GM12878 (cell line): ENCODE measurements around the gene MYPN. TPM values are rescaled to one million over a fixed set of nuclear protein-coding genes. Genes with fewer than 3 reads are reported as not detected.

ENCODE experiments used
- ATAC-seq: fragments of 200-7000 bp; cut with Tn5 transposase; 3 replicates; pipeline ENCODE4 v1.9.1; 2020; ENCODE audit warnings: mild to moderate bottlenecking, moderate library complexity
- BruUV-seq: library from RNA; stranded (reverse); fragments of 400-500 nt; replicated peaks from 2 replicates; lab custom pipeline; 2021; lab: Mats Ljungman, UMichigan
- CTCF ChIA-PET: fragments of 300-600 bp; sonication (Branson Sonifier 250); formaldehyde crosslinking; extraction: SDS; loops from one replicate; lab custom pipeline; 2021; ENCODE audit warnings: inconsistent platforms; lab: Yijun Ruan, JAX
- POLR2A ChIA-PET: fragments of 350-600 bp; formaldehyde crosslinking; extraction: SDS; loops from one replicate; lab custom pipeline; 2021; ENCODE audit warnings: inconsistent platforms; lab: Charles Lee
- RAD21 ChIA-PET: fragments of 300-600 bp; sonication (Branson Sonifier 250); formaldehyde crosslinking; loops from one replicate; lab custom pipeline; 2023; ENCODE audit warnings: antibody characterized with exemption; ENCODE audit not compliant: unreplicated experiment; lab: Charles Lee
- SMC1A ChIA-PET: fragments of 300-600 bp; sonication (Branson Sonifier 250); formaldehyde crosslinking; loops from one replicate; lab custom pipeline; 2023; ENCODE audit not compliant: unreplicated experiment, uncharacterized antibody; lab: Charles Lee
- DNase-seq: peaks from one replicate; pipeline ENCODE4 v3.0.0-alpha.2; 2011; ENCODE audit warnings: low read depth, low spot score
- FAIRE-seq: peaks from 3 replicates; lab custom pipeline; 2011; peaks lifted over from hg19 to GRCh38; lab: Jason Lieb, UNC
- H2AFZ ChIP-seq: 2 replicates; pipeline ENCODE4 v1.6.0; 2011; ENCODE audit warnings: low read depth, low read length, control low read depth; ENCODE audit not compliant: control insufficient read depth
- H3K27ac ChIP-seq: 2 replicates; pipeline ENCODE4 v1.5.1; 2011; ENCODE audit warnings: control low read depth; ENCODE audit not compliant: control insufficient read depth, insufficient read depth
- H3K27me3 ChIP-seq, 2 experiments: replicated peaks in 1 of 2; 2 replicates each; pipeline versions ENCODE4 v1.6.0 to v1.6.1; 2011; ENCODE audit warnings: low read length in 1 of 2; ENCODE audit not compliant: control insufficient read depth in 2 of 2, insufficient read depth in 2 of 2
- H3K36me3 ChIP-seq, 2 experiments: 2 replicates each; pipeline ENCODE4 v1.5.1; 2011; ENCODE audit warnings: low read length in 1 of 2; ENCODE audit not compliant: control insufficient read depth in 2 of 2, insufficient read depth in 2 of 2
- H3K4me1 ChIP-seq: 2 replicates; pipeline ENCODE4 v1.6.1; 2011; ENCODE audit warnings: mild to moderate bottlenecking, low read length, moderate library complexity, mixed read lengths; ENCODE audit not compliant: control insufficient read depth, insufficient read depth
- H3K4me2 ChIP-seq: 2 replicates; pipeline ENCODE4 v1.6.0; 2011; ENCODE audit warnings: control low read depth; ENCODE audit not compliant: control insufficient read depth, insufficient read depth
- H3K4me3 ChIP-seq: fragments of 200-600 bp; sonication (generic); 2 replicates; pipeline ENCODE4 v1.5.1; 2016
- H3K79me2 ChIP-seq: 2 replicates; pipeline ENCODE4 v1.6.0; 2011; ENCODE audit warnings: low read length; ENCODE audit not compliant: control insufficient read depth, insufficient read depth
- H3K9ac ChIP-seq: 2 replicates; pipeline ENCODE4 v1.8.0; 2011; ENCODE audit warnings: low read length, control low read depth, mixed read lengths; ENCODE audit not compliant: control insufficient read depth, insufficient read depth
- H3K9me3 ChIP-seq: replicated peaks from 3 replicates; pipeline ENCODE4 v1.5.1; 2011; ENCODE audit warnings: mild to moderate bottlenecking, low read length; ENCODE audit not compliant: control insufficient read depth, insufficient read depth
- H4K20me1 ChIP-seq: 2 replicates; pipeline ENCODE4 v1.6.0; 2011; ENCODE audit not compliant: control insufficient read depth, insufficient read depth
- ATF7 ChIP-seq: fragments of 450-650 bp; IDR thresholded peaks from 2 replicates; pipeline ENCODE4 v1.6.1; 2016; ENCODE audit warnings: low read depth, mild to moderate bottlenecking
- BCL11A ChIP-seq: IDR thresholded peaks from 2 replicates; pipeline ENCODE4 v1.6.1; 2011; ENCODE audit warnings: low read depth, low read length
- EZH2 ChIP-seq: IDR thresholded peaks from 2 replicates; pipeline ENCODE4 v1.6.1; 2012; ENCODE audit warnings: low read depth, mild to moderate bottlenecking, control low read depth, inconsistent platforms, low read length, borderline replicate concordance; ENCODE audit not compliant: control insufficient read depth
- MEF2B ChIP-seq: fragments of 450-650 bp; IDR thresholded peaks from 2 replicates; pipeline ENCODE4 v1.6.1; 2018; ENCODE audit warnings: mild to moderate bottlenecking, moderate library complexity; ENCODE audit not compliant: partially characterized antibody, poor library complexity, severe bottlenecking
- MTA3 ChIP-seq: IDR thresholded peaks from 2 replicates; pipeline ENCODE4 v1.6.1; 2012; ENCODE audit warnings: low read length, inconsistent platforms, borderline replicate concordance
- MYB ChIP-seq: fragments of 150-350 bp; IDR thresholded peaks from 2 replicates; pipeline ENCODE4 v1.6.1; 2014; ENCODE audit warnings: mild to moderate bottlenecking, low read depth, low read length, borderline replicate concordance
- NRF1 ChIP-seq: conservative IDR thresholded peaks from 2 replicates; pipeline ENCODE4 v1.6.1; 2011; ENCODE audit warnings: mild to moderate bottlenecking, low read depth, low read length, improper control_type of control experiment
- RB1 ChIP-seq: fragments of 450-650 bp; formaldehyde crosslinking; IDR thresholded peaks from 2 replicates; pipeline ENCODE4 v1.6.1; 2017; ENCODE audit warnings: mild to moderate bottlenecking, borderline replicate concordance
- SIN3A ChIP-seq: IDR thresholded peaks from 2 replicates; pipeline ENCODE4 v1.6.1; 2012; ENCODE audit warnings: low read depth, low read length, improper control_type of control experiment
- STAT1 ChIP-seq: fragments of 450-650 bp; conservative IDR thresholded peaks from 2 replicates; pipeline ENCODE4 v1.6.1; 2014; ENCODE audit warnings: antibody characterized with exemption, mild to moderate bottlenecking
- SUZ12 ChIP-seq: fragments of 200-600 bp; sonication (generic); IDR thresholded peaks from one replicate; pipeline ENCODE4 v1.6.1; 2018; ENCODE audit warnings: antibody characterized with exemption, mild to moderate bottlenecking; ENCODE audit not compliant: unreplicated experiment
- USF2 ChIP-seq: IDR thresholded peaks from 2 replicates; pipeline ENCODE4 v1.6.1; 2011; ENCODE audit warnings: low read depth, low read length, improper control_type of control experiment, borderline replicate concordance
- YY1 ChIP-seq: IDR thresholded peaks from 2 replicates; pipeline ENCODE4 v1.6.1; 2011; ENCODE audit warnings: low read depth, mild to moderate bottlenecking, low read length
- WGBS: methylation state at CpG from one replicate; pipeline ENCODE4 v1.1.6; 2016; ENCODE audit warnings: low lambda C conversion rate; ENCODE audit not compliant: insufficient replicate concordance, insufficient coverage; ENCODE audit errors: missing lambda C conversion rate; 5-methylcytosine and 5-hydroxymethylcytosine counted together
- in situ Hi-C: fragments of 300-500 bp; cut with MboI; formaldehyde crosslinking; loops from 9 replicates; pipeline ENCODE4 v1.14.3; 2018; ENCODE audit warnings: mixed read lengths
- intact Hi-C: fragments of 100-400 bp; cut with micrococcal nuclease; formaldehyde crosslinking; loops from one replicate; pipeline ENCODE4 v1.14.2; 2022; ENCODE audit not compliant: unreplicated experiment
- polyA plus RNA-seq, 11 experiments: library from polyadenylated mRNA; depleted of rRNA in 4 of 11; unstranded in 6 of 11; stranded (reverse) in 5 of 11; fragments of >200 nt; fragmentation: Nextera tagmentation in 4 of 11; fragmentation: Illumina TruSeq in 1 of 11; extraction: Ambion mirVana in 4 of 11; extraction: Trizol in 1 of 11; gene quantifications; 1 replicate in 1 of 11; 2 replicates in 10 of 11; pipeline versions ENCODE4 v1.2.1 to v1.2.3, GENCODE V29; 2011 to 2016; ENCODE audit warnings: inconsistent platforms in 2 of 11, missing spikeins in 2 of 11, low read depth in 1 of 11
- total RNA-seq, 4 experiments: library from RNA; depleted of rRNA in 3 of 4; stranded (reverse); fragments of >200 nt in 3 of 4; fragmentation: Illumina TruSeq in 1 of 4; extraction: Trizol in 1 of 4; gene quantifications; 2 replicates each; pipeline versions ENCODE4 v1.2.1 to v1.2.3, GENCODE V29; 2013 to 2021
- TF ChIP-seq, protein P1 (sequence below): fragments of 450-650 bp; IDR thresholded peaks from 2 replicates; pipeline ENCODE4 v1.6.1; 2017; ENCODE audit warnings: mild to moderate bottlenecking, low read depth, inconsistent platforms; ENCODE audit not compliant: poor library complexity, severe bottlenecking

MYPN gene
- total and polyA plus RNA-seq, 10 of the 15 experiments (the other 5 are each of a cell fraction or from before 2014, with no cell fraction given) = 0.01 to 0.02 TPM; not detected in 8

- in situ Hi-C loops = no loop called here
- no peak for FAIRE-seq
Observed at GRCh38 chr10:68103901-68104300, 5.4 kb upstream of the MYPN start.

More at GRCh38 chr10:68103901-68104300, 5.4 kb upstream of the MYPN start:
- no peak overlapping the region for H3K27ac ChIP-seq
- no peaks in the 10 kb centered on the region for H3K4me1 ChIP-seq
- no peak overlapping the region for H3K9ac ChIP-seq
- ATAC-seq (no peak), DNase-seq (no peak)
- no peak overlapping the region for H3K4me2 ChIP-seq
- ChIA-PET POLR2A (no interaction called here), RAD21 (no interaction called here), CTCF (interaction anchor here (0.6 to 3.5 kb wide), 3 partner anchors 53 to 252 kb away, joined by 3 to 18 read pairs (median 5); no protein-coding TSS in a partner anchor), SMC1A (no interaction called here)
- WGBS = 80% methylated on average over 3 of the region's 3 CpGs
- intact Hi-C loops = no loop called here
- H2AFZ ChIP-seq = no peak overlapping the region
- no peaks in the 10 kb centered on the region for H3K9me3 ChIP-seq
- no peak overlapping the region for H3K4me3 ChIP-seq
- BruUV-seq = no TSS peak
- no peaks in the 10 kb centered on the region for H3K36me3 ChIP-seq
- TF ChIP-seq MTA3 (no peak), STAT1 (no peak), MEF2B (no peak), BCL11A (no peak), USF2 (no peak), RB1 (no peak), ATF7 (no peak), SIN3A (no peak), YY1 (no peak), NRF1 (no peak), SUZ12 (no peak), MYB (no peak), EZH2 (no peak)
- TF ChIP-seq, protein P1, sequence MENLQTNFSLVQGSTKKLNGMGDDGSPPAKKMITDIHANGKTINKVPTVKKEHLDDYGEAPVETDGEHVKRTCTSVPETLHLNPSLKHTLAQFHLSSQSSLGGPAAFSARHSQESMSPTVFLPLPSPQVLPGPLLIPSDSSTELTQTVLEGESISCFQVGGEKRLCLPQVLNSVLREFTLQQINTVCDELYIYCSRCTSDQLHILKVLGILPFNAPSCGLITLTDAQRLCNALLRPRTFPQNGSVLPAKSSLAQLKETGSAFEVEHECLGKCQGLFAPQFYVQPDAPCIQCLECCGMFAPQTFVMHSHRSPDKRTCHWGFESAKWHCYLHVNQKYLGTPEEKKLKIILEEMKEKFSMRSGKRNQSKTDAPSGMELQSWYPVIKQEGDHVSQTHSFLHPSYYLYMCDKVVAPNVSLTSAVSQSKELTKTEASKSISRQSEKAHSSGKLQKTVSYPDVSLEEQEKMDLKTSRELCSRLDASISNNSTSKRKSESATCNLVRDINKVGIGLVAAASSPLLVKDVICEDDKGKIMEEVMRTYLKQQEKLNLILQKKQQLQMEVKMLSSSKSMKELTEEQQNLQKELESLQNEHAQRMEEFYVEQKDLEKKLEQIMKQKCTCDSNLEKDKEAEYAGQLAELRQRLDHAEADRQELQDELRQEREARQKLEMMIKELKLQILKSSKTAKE = no peak
- no peaks in the 10 kb centered on the region for H3K79me2 ChIP-seq
- no peaks in the 10 kb centered on the region for H4K20me1 ChIP-seq
- H3K27me3 ChIP-seq = no peaks in the 10 kb centered on the region
